ENCODE data around the gene MRPL32.

The MRPL32 gene

GRCh38 chr7:42964849-42965805 lies 33.0 kb downstream of the MRPL32 start:
- TF ChIP-seq TOX (CRISPR knock-in tag; IDR thresholded peaks at IDR 0.05; ENCODE audit: borderline replicate concordance) (0 out of 2 replicates have a peak, but pooled peaks have one; percentile 21), RARB (CRISPR knock-in tag; IDR thresholded peaks at IDR 0.05) (no peak), POU6F1 (CRISPR knock-in tag; IDR thresholded peaks at IDR 0.05; ENCODE audit: borderline replicate concordance, low read depth) (no peak)
- peak; percentile 74 for ATAC-seq

GRCh38 chr7:42967391-42967790 lies 35.2 kb downstream of the MRPL32 start:
- no peak for ATAC-seq
- TF ChIP-seq CSRNP3 (CRISPR knock-in tag; IDR thresholded peaks at IDR 0.05) (no peak), ARNTL (CRISPR knock-in tag; IDR thresholded peaks at IDR 0.05; ENCODE audit: borderline replicate concordance, low read depth) (no peak), POU6F1 (CRISPR knock-in tag; IDR thresholded peaks at IDR 0.05; ENCODE audit: borderline replicate concordance, low read depth) (no peak), ZNF8 (CRISPR knock-in tag; IDR thresholded peaks at IDR 0.05) (no peak), CSDC2 (CRISPR knock-in tag; IDR thresholded peaks at IDR 0.05) (no peak), ZNF565 (CRISPR knock-in tag; conservative IDR thresholded peaks at IDR 0.05; ENCODE audit: low read depth) (no peak), PPARA (CRISPR knock-in tag; IDR thresholded peaks at IDR 0.05; ENCODE audit: borderline replicate concordance) (no peak)

- ATAC-seq, result peak; percentile 93
- TF ChIP-seq CSRNP3 (CRISPR knock-in tag; IDR thresholded peaks at IDR 0.05) (no peak), ZNF70 (CRISPR knock-in tag; IDR thresholded peaks at IDR 0.05) (no peak), CSDC2 (CRISPR knock-in tag; IDR thresholded peaks at IDR 0.05) (0 out of 2 replicates have a peak, but pooled peaks have one; percentile 17), ZC3H10 (CRISPR knock-in tag; IDR thresholded peaks at IDR 0.05) (no peak), ZNF8 (CRISPR knock-in tag; IDR thresholded peaks at IDR 0.05) (no peak), CREB5 (CRISPR knock-in tag; IDR thresholded peaks at IDR 0.05; ENCODE audit: low read depth) (no peak), SNAI2 (CRISPR knock-in tag; IDR thresholded peaks at IDR 0.05) (0 out of 2 replicates have a peak, but pooled peaks have one; percentile 71), TCF4 (CRISPR knock-in tag; IDR thresholded peaks at IDR 0.05; ENCODE audit: borderline replicate concordance) (0 out of 2 replicates have a peak, but pooled peaks have one; percentile 39), ARNTL (CRISPR knock-in tag; IDR thresholded peaks at IDR 0.05; ENCODE audit: borderline replicate concordance, low read depth) (no peak), ZFP3 (CRISPR knock-in tag; IDR thresholded peaks at IDR 0.05) (peak; percentile 38; the same call in 1 of the 2 replicates), TSHZ2 (CRISPR knock-in tag; IDR thresholded peaks at IDR 0.05) (peak; percentile 42; the same call in 1 of the 2 replicates), ZNF565 (CRISPR knock-in tag; conservative IDR thresholded peaks at IDR 0.05; ENCODE audit: low read depth) (no peak), RARB (CRISPR knock-in tag; IDR thresholded peaks at IDR 0.05) (no peak), OSR1 (CRISPR knock-in tag; IDR thresholded peaks at IDR 0.05) (no peak), ESRRG (CRISPR knock-in tag; IDR thresholded peaks at IDR 0.05) (no peak), ZFP30 (CRISPR knock-in tag; IDR thresholded peaks at IDR 0.05) (no peak), BACH2 (CRISPR knock-in tag; IDR thresholded peaks at IDR 0.05; ENCODE audit: borderline replicate concordance) (no peak), GLIS3 (CRISPR knock-in tag; IDR thresholded peaks at IDR 0.05) (no peak), TOX (CRISPR knock-in tag; IDR thresholded peaks at IDR 0.05; ENCODE audit: borderline replicate concordance) (peak; percentile 53; the same call in 1 of the 2 replicates), ISL1 (CRISPR knock-in tag; IDR thresholded peaks at IDR 0.05) (peak; percentile 78)
Observed at GRCh38 chr7:42972699-42973500, 40.7 kb downstream of the MRPL32 start.
